ENCODE measurements around the gene SNN. TPM values are rescaled to one million over a fixed set of nuclear protein-coding genes. Genes with fewer than 3 reads are reported as not detected.

Gene SNN
- total RNA-seq, 4 donors from 2014 or later, result 31.5 to 50.6 (median 36.3) TPM

DNA sequence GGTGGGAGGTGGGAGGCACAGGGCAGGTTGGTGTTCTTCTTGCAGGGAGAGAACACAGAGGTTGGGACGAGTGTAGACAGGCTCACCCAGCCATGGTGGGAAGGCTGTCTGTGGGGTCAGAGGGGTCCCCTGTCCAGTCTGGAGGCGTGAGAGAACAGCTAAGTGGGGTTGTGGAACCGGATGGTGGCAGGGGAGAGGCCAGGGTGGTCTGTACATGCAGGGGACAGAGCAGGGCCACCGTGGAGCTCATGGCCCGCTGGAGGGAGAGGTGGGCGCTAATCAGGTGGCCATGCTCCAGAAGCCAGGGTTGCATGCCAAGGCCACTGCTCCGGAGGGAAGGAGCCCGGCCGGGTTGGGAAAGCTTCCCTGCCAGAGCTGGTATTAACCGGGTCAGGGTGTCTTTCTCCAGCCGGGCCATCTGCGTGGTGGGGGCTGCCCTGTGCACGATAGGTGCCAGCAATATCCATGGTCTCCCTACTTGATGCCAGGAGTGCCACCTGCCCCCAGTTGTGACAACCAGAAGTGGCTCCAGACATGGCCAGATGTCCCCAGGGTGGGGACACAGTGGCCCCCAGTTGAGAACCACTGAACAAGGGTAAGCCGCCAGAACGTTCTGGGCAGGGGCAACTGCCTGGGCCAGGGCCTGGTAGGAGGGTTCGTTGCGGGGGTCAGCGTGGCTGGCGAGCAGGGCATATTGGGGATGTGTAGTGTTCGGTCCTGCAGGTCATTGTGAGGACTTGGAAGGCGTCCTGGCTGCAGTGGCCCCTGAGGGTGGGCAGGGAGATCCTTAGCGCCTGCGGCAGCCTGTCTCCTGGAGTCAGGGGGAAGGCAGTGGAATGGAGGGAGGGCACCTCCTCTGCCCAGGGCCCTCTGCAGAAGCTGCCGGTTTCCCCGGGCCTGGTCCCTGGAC, 5.1 kb downstream of the SNN start:
- 69 to 81% methylated on average over 13 to 16 of the region's 25 CpGs for whole genome bisulfite sequencing, 2 donors

DNA sequence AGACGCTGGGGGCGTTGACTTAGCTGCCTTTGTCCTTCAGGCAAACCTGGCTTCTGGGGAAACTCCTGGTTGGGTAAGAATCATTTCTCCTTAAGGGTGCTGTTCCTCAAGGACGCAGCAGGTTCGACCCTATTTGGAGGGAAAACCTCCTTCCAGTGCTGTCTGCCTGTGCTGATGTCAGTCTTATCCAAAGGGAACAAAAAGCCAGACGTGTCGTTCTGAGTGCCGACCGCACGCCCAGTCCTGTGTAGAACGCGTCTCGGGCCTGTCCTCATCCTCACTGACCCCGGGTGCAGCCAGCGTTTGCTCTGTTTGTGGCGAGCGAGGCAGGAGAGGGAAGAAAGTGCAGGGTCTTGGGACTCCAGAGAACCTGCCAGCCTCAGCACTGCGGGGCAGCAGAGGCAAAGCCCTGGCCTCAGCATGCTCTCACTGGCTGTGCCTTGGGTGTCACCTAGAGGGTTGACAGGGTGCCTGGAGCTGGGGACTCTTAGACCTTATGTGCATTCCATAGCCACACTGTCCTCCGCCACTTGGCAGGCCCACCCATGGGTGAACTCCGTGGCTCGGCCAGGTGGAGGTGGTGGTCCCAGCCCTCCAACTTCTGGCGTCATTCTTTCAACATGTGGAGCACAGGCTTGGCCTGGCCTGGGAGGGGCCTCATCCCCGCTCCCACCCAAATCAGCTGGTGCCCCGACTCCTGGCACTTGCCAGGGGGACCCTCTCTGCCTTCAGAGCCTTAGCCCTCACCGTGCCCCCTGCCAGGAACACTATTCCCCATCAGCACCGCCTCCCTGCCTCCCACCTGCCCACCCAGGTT, 6.0 kb downstream of the SNN start:
- H3K27ac ChIP-seq, result no peak overlapping the region
- 94 to 95% methylated on average over 22 to 23 of the region's 25 CpGs for WGBS, 2 donors
- H3K36me3 ChIP-seq, result peaks cover 20 to 30% of the 10 kb centered on the region in 2 donors
- H3K4me3 ChIP-seq (replicated peaks in 1 of 3), result no peak overlapping the region
- no peak for TF ChIP-seq POLR2A (IDR thresholded peaks at IDR 0.05)
- TF ChIP-seq, protein P1, sequence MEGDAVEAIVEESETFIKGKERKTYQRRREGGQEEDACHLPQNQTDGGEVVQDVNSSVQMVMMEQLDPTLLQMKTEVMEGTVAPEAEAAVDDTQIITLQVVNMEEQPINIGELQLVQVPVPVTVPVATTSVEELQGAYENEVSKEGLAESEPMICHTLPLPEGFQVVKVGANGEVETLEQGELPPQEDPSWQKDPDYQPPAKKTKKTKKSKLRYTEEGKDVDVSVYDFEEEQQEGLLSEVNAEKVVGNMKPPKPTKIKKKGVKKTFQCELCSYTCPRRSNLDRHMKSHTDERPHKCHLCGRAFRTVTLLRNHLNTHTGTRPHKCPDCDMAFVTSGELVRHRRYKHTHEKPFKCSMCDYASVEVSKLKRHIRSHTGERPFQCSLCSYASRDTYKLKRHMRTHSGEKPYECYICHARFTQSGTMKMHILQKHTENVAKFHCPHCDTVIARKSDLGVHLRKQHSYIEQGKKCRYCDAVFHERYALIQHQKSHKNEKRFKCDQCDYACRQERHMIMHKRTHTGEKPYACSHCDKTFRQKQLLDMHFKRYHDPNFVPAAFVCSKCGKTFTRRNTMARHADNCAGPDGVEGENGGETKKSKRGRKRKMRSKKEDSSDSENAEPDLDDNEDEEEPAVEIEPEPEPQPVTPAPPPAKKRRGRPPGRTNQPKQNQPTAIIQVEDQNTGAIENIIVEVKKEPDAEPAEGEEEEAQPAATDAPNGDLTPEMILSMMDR (IDR thresholded peaks at IDR 0.05), result no peak
- no peaks in the 10 kb centered on the region for H3K9me3 ChIP-seq
- H3K4me1 ChIP-seq, result peaks cover 20 to 52% of the 10 kb centered on the region in 2 donors
- H3K27me3 ChIP-seq, result no peaks in the 10 kb centered on the region
- DNase-seq, result no peak
- intact Hi-C loops (cut with DNase I), result no loop called here

More for the DNA sequence above, 5.1 kb downstream of the SNN start:
- Histone ChIP-seq H3K27me3 (no peaks in the 10 kb centered on the region), H3K4me1 (peaks cover 21 to 44% of the 10 kb centered on the region in 2 donors), H3K9me3 (no peaks in the 10 kb centered on the region), H3K36me3 (peaks cover 16 to 21% of the 10 kb centered on the region in 2 donors), H3K27ac (peak overlapping the region; percentile 33 to 46 (median 33)), H3K4me3 (replicated peaks in 1 of 3) (no peak overlapping the region)
- peak; percentile 66 to 82 for DNase-seq
- no peak for TF ChIP-seq POLR2A (IDR thresholded peaks at IDR 0.05)
- TF ChIP-seq, protein P1 (IDR thresholded peaks at IDR 0.05), result no peak
- intact Hi-C loops (cut with DNase I), result no loop called here

DNA sequence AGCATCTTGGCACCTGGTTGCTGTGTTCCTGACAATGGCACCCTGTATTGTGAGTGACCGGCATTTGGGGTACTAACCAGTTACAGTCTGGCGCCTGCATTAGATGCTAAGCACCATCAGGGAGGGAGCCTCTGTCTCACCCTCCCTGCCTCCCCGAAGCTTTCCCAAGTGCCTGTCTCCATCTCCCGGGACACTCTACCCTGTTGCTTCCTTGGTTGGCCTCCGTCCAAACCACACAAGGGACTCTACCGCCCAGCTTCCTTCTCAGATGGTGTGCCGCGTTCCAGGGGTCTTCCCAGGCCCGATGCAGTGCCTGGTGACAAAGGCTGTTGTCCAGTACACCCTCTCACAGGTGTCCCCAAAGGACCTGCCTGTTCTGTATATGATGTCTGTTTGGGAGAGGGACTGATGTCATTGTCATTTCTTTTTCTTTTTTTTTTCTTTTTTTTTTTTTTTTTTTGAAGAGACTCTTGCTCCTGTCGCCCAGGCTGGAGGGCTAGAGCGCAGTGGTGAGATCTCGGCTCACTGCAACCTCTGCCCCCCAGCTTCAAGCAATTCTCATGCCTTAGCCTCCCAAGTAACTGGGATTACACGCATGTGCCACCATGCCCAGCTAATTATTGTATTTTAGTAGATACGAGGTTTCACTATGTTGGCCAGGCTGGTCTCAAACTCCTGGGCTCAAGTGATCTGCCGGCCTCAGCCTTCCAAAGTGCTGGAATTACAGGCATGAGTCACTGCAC, 6.7 kb downstream of the SNN start:
- intact Hi-C loops (cut with DNase I), result no loop called here
- DNase-seq, result no peak

DNA sequence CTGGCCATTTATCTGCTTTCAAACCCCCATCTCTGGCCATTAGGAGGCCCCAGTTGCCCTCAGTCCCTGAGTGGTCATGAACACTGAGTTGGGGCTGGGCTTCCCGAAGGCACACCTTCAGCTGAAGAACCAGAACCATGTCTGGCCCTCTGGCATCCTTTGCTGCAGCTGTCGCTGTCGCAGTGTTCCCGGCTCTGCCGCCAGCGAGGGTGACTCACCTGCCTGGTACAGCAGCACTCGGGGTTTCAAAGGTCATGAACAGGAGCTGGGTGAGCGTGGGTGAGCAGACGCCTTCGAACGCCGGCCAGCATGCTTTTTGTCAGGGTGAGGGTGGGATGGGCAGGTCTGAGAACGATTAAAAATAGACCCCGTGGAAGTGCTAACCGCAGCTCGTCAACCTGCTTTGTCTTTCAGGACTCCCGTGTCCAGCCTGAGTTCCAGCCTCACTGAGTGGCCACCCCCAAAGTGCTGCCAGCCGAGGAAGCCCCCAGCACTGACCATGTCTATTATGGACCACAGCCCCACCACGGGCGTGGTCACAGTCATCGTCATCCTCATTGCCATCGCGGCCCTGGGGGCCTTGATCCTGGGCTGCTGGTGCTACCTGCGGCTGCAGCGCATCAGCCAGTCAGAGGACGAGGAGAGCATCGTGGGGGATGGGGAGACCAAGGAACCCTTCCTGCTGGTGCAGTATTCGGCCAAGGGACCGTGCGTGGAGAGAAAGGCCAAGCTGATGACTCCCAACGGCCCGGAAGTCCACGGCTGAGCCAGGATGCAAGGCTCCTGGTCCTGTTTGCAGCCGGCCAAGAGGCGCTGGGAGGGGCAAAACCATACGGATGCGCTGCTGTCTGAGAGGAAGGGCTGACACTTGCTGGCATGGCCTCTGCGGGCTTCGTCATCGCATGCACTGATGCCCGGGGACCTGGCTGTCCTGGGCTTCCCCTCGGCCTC, 7.6 kb downstream of the SNN start:
- Histone ChIP-seq H3K36me3 (peaks cover 33 to 43% of the 10 kb centered on the region in 2 donors), H3K27ac (no peak overlapping the region), H3K9me3 (no peaks in the 10 kb centered on the region), H3K27me3 (no peaks in the 10 kb centered on the region), H3K4me3 (replicated peaks in 1 of 3) (no peak overlapping the region), H3K4me1 (peaks cover 13 to 46% of the 10 kb centered on the region in 2 donors)
- 87 to 89% methylated on average over 35 to 37 of the region's 42 CpGs for WGBS, 2 donors
- intact Hi-C loops (cut with DNase I), result no loop called here
- no peak for TF ChIP-seq POLR2A (IDR thresholded peaks at IDR 0.05)
- TF ChIP-seq, protein P1 (IDR thresholded peaks at IDR 0.05), result no peak
- no peak for DNase-seq

More for the DNA sequence above, 6.7 kb downstream of the SNN start:
- Histone ChIP-seq H3K4me1 (peaks cover 13 to 47% of the 10 kb centered on the region in 2 donors), H3K4me3 (replicated peaks in 1 of 3) (no peak overlapping the region), H3K36me3 (peaks cover 28 to 37% of the 10 kb centered on the region in 2 donors), H3K9me3 (no peaks in the 10 kb centered on the region), H3K27ac (no peak overlapping the region), H3K27me3 (no peaks in the 10 kb centered on the region)
- TF ChIP-seq POLR2A (IDR thresholded peaks at IDR 0.05), result no peak
- TF ChIP-seq, protein P1 (IDR thresholded peaks at IDR 0.05), result no peak
- 60 to 67% methylated on average over 14 to 15 of the region's 15 CpGs for WGBS, 2 donors
